Neural cell (in vitro differentiated cells): ENCODE measurements around the gene TOMM7. TPM values are rescaled to one million over a fixed set of nuclear protein-coding genes. Genes with fewer than 3 reads are reported as not detected.

Experiments used
- H2AFZ ChIP-seq: fragments of 200-600, 300-800 bp; sonication (generic), shearing (Covaris generic); 2 replicates; pipeline ENCODE4 v1.6.0; 2014; ENCODE audit warnings: low read depth, mild to moderate bottlenecking, antibody characterized with exemption, low read length, moderate library complexity
- H3F3A ChIP-seq: fragments of 200-600 bp; shearing (Covaris generic); 2 replicates; pipeline ENCODE4 v1.6.1; 2016; ENCODE audit warnings: mild to moderate bottlenecking, moderate library complexity, mixed read lengths, antibody characterized with exemption, low read length; ENCODE audit not compliant: insufficient read depth, poor library complexity, severe bottlenecking
- H3K27ac ChIP-seq: fragments of 200-600, 300-800 bp; sonication (generic), shearing (Covaris generic); 2 replicates; pipeline ENCODE4 v1.5.1; 2014; ENCODE audit warnings: mild to moderate bottlenecking, low read length, moderate library complexity
- H3K27me3 ChIP-seq: fragments of 300-800, 200-600 bp; sonication (generic), shearing (Covaris generic); 2 replicates; pipeline ENCODE4 v1.6.0; 2014; ENCODE audit warnings: mild to moderate bottlenecking, low read depth, low read length, moderate library complexity; ENCODE audit not compliant: insufficient read depth
- H3K36me3 ChIP-seq: fragments of 300-800, 200-600 bp; sonication (generic), shearing (Covaris generic); 2 replicates; pipeline ENCODE4 v1.5.1; 2014; ENCODE audit warnings: mild to moderate bottlenecking, antibody characterized with exemption, low read length, moderate library complexity; ENCODE audit not compliant: insufficient read depth
- H3K4me2 ChIP-seq: fragments of 300-800, 200-600 bp; sonication (generic), shearing (Covaris generic); 2 replicates; pipeline ENCODE4 v1.6.0; 2014; ENCODE audit warnings: mild to moderate bottlenecking, low read length
- H3K4me3 ChIP-seq: fragments of 300-800, 200-600 bp; sonication (generic), shearing (Covaris generic); 2 replicates; pipeline ENCODE4 v1.5.1; 2014; ENCODE audit warnings: mild to moderate bottlenecking, low read length, moderate library complexity
- H3K79me2 ChIP-seq: fragments of 200-600 bp; shearing (Covaris generic); replicated peaks from 2 replicates; pipeline ENCODE4 v1.6.0; 2014; ENCODE audit warnings: mild to moderate bottlenecking, low read length, moderate library complexity; ENCODE audit not compliant: insufficient read depth
- H3K9ac ChIP-seq: fragments of 300-800, 200-600 bp; sonication (generic), shearing (Covaris generic); 2 replicates; pipeline ENCODE4 v1.6.1; 2016; ENCODE audit warnings: mild to moderate bottlenecking, low read length, mixed read lengths
- H3K9me2 ChIP-seq: fragments of 200-600 bp; shearing (Covaris generic); 2 replicates; pipeline ENCODE4 v1.6.1; 2016; ENCODE audit warnings: mild to moderate bottlenecking, low read length, mixed read lengths; ENCODE audit not compliant: insufficient read depth
- H3K9me3 ChIP-seq: fragments of 200-600, 300-800 bp; sonication (generic), shearing (Covaris generic); 2 replicates; pipeline ENCODE4 v1.6.1; 2016; ENCODE audit warnings: mild to moderate bottlenecking, mixed run types, low read length, moderate library complexity, mixed read lengths
- H4K20me1 ChIP-seq: fragments of 200-600 bp; shearing (Covaris generic); 2 replicates; pipeline ENCODE4 v1.6.1; 2016; ENCODE audit warnings: mild to moderate bottlenecking, mixed run types; ENCODE audit not compliant: insufficient read depth
- EP300 ChIP-seq: fragments of 450-650 bp; conservative IDR thresholded peaks from 2 replicates; pipeline ENCODE4 v1.6.1; 2014; ENCODE audit warnings: antibody characterized with exemption, mild to moderate bottlenecking, moderate library complexity; ENCODE audit not compliant: poor library complexity, severe bottlenecking
- EZH2 ChIP-seq: fragments of 200-600, 300-800 bp; shearing (Covaris generic), sonication (generic); IDR thresholded peaks from 2 replicates; pipeline ENCODE4 v1.6.1; 2014; ENCODE audit warnings: antibody characterized with exemption, low read length, borderline replicate concordance, mild to moderate bottlenecking; ENCODE audit not compliant: insufficient read depth, poor library complexity, severe bottlenecking
- MXI1 ChIP-seq: fragments of 450-650 bp; conservative IDR thresholded peaks from 2 replicates; pipeline ENCODE4 v1.6.1; 2014; ENCODE audit warnings: antibody characterized with exemption, mild to moderate bottlenecking; ENCODE audit not compliant: poor library complexity, severe bottlenecking
- POLR2AphosphoS5 ChIP-seq: IDR thresholded peaks from 2 replicates; pipeline ENCODE4 v1.6.1; 2012
- RAD21 ChIP-seq: fragments of 450-650 bp; conservative IDR thresholded peaks from 2 replicates; pipeline ENCODE4 v1.6.1; 2014; ENCODE audit warnings: antibody characterized with exemption, mild to moderate bottlenecking, moderate library complexity
- REST ChIP-seq: IDR thresholded peaks from 2 replicates; pipeline ENCODE4 v1.6.1; 2012; ENCODE audit warnings: borderline replicate concordance
- SMC3 ChIP-seq: fragments of 450-650 bp; conservative IDR thresholded peaks from 2 replicates; pipeline ENCODE4 v1.6.1; 2014; ENCODE audit warnings: antibody characterized with exemption, mild to moderate bottlenecking, moderate library complexity; ENCODE audit not compliant: poor library complexity
- TAF1 ChIP-seq: IDR thresholded peaks from 2 replicates; pipeline ENCODE4 v1.6.1; 2012; ENCODE audit warnings: low read depth
- polyA plus RNA-seq: library from polyadenylated mRNA; depleted of rRNA; stranded (reverse); fragments of >200 nt; gene quantifications from 2 replicates; pipeline ENCODE4 v1.2.3, GENCODE V29; 2014
- TF ChIP-seq, protein P1 (sequence below): fragments of 450-650 bp; IDR thresholded peaks from 2 replicates; pipeline ENCODE4 v1.5.1; 2014; ENCODE audit warnings: antibody characterized with exemption, mild to moderate bottlenecking, moderate library complexity; ENCODE audit not compliant: poor library complexity, severe bottlenecking

TOMM7 gene
- polyA plus RNA-seq, 1 donor from 2014 or later: 241 TPM

GRCh38 chr7:22833957-22834356, 11.3 kb upstream of the TOMM7 start:
- no peaks in the 10 kb centered on the region for H3K27me3 ChIP-seq
- H3K27ac ChIP-seq: no peak overlapping the region
- no peaks in the 10 kb centered on the region for H3K79me2 ChIP-seq
- H3K4me2 ChIP-seq: no peak overlapping the region
- TF ChIP-seq EP300 (no peak), RAD21 (no peak), SMC3 (no peak), POLR2AphosphoS5 (no peak), EZH2 (no peak), TAF1 (no peak), REST (no peak), MXI1 (no peak)
- TF ChIP-seq, protein P1, sequence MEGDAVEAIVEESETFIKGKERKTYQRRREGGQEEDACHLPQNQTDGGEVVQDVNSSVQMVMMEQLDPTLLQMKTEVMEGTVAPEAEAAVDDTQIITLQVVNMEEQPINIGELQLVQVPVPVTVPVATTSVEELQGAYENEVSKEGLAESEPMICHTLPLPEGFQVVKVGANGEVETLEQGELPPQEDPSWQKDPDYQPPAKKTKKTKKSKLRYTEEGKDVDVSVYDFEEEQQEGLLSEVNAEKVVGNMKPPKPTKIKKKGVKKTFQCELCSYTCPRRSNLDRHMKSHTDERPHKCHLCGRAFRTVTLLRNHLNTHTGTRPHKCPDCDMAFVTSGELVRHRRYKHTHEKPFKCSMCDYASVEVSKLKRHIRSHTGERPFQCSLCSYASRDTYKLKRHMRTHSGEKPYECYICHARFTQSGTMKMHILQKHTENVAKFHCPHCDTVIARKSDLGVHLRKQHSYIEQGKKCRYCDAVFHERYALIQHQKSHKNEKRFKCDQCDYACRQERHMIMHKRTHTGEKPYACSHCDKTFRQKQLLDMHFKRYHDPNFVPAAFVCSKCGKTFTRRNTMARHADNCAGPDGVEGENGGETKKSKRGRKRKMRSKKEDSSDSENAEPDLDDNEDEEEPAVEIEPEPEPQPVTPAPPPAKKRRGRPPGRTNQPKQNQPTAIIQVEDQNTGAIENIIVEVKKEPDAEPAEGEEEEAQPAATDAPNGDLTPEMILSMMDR: no peak
- no peak overlapping the region for H2AFZ ChIP-seq
- H3F3A ChIP-seq: no peaks in the 10 kb centered on the region
- no peak overlapping the region for H3K9ac ChIP-seq
- H4K20me1 ChIP-seq: no peaks in the 10 kb centered on the region
- H3K36me3 ChIP-seq: no peaks in the 10 kb centered on the region
- no peaks in the 10 kb centered on the region for H3K9me2 ChIP-seq
- no peak overlapping the region for H3K4me3 ChIP-seq
- no peaks in the 10 kb centered on the region for H3K9me3 ChIP-seq

DNA sequence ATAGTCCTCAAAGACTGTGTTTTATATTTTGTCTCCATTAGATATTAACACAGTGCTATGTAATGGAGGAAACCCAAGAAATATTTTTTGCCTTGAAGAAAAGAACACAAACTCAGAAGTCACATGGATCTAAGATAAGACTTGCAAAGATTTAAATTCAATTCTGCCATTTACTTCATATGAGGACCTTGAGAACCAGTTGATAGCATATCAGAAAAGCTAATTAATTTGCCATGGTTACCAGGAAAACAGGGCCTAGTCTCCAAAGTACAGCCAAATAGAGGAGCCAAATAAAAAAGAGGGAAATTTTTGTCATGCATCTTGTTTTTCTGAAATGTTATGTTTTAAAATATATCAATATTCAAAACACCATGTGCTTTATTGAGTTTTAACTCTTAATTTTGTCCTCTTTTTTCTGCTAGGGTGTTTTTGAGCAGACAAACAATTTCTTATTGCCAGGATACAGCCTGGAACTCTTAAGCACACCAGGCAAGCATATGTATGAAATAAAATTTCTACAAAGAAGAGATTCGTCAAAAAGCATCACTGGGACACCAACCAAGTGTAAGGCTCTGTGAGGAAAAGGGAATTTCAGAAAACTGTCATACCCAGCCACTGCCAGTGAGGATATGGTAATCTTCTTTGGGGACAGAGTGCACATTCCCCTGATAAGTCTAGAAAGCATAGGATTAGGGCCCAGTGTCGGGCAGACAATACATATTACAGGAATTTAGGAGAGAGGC, 10.6 kb upstream of the TOMM7 start:
- no peaks in the 10 kb centered on the region for H3F3A ChIP-seq
- no peaks in the 10 kb centered on the region for H4K20me1 ChIP-seq
- H3K9me3 ChIP-seq: no peaks in the 10 kb centered on the region
- TF ChIP-seq POLR2AphosphoS5 (no peak), RAD21 (no peak), TAF1 (no peak), MXI1 (no peak), EZH2 (no peak), REST (no peak), SMC3 (no peak), EP300 (no peak)
- TF ChIP-seq, protein P1: no peak
- H3K9me2 ChIP-seq: no peaks in the 10 kb centered on the region
- H3K4me3 ChIP-seq: no peak overlapping the region
- no peaks in the 10 kb centered on the region for H3K79me2 ChIP-seq
- no peaks in the 10 kb centered on the region for H3K36me3 ChIP-seq
- H3K27me3 ChIP-seq: no peaks in the 10 kb centered on the region
- no peak overlapping the region for H3K9ac ChIP-seq
- no peak overlapping the region for H2AFZ ChIP-seq
- H3K27ac ChIP-seq: no peak overlapping the region
- H3K4me2 ChIP-seq: no peak overlapping the region
